Gastrocnemius medialis (tissue), 4 donors: ENCODE results near the gene MICB.

Experiments
- CTCF ChIP-seq, 5 experiments: fragments of 450-650 bp in 3 of 5; fragments of 200-600 bp in 2 of 5; sonication (generic) in 2 of 5; IDR thresholded peaks in 4 of 5; conservative IDR thresholded peaks in 1 of 5; 1 replicate in 4 of 5; 2 replicates in 1 of 5; pipeline ENCODE4 v1.5.1; 2016 to 2019; ENCODE audit warnings: antibody characterized with exemption in 5 of 5, mild to moderate bottlenecking in 3 of 5, moderate library complexity in 3 of 5
- POLR2A ChIP-seq, 2 donors: fragments of 450-650 bp; IDR thresholded peaks; one replicate each; pipeline ENCODE4 v1.6.1; 2017; ENCODE audit warnings: antibody characterized with exemption in 2 of 2, mild to moderate bottlenecking in 2 of 2, moderate library complexity in 2 of 2

GRCh38 chr6:31472259-31472658 lies 25.7 kb upstream of the MICB start:
- TF ChIP-seq POLR2A (IDR thresholded peaks at IDR 0.05) (no peak), CTCF (IDR thresholded peaks at IDR 0.05 in 4 of 5, conservative IDR thresholded peaks at IDR 0.05 in 1 of 5) (no peak)
